OCI-LY7 (cell line): Measurements from ENCODE around the gene DRD4. TPM values are rescaled to one million over a fixed set of nuclear protein-coding genes. Genes with fewer than 3 reads are reported as not detected.

Source experiments
- BruUV-seq: library from RNA; stranded (reverse); fragments of 400-500 nt; replicated peaks from 2 replicates; lab custom pipeline; 2021; lab: Mats Ljungman, UMichigan
- CTCF ChIA-PET: fragments of 300-600 bp; sonication (Branson Sonifier 250); formaldehyde crosslinking; loops from one replicate; lab custom pipeline; 2022; ENCODE audit warnings: antibody characterized with exemption; ENCODE audit not compliant: unreplicated experiment; lab: Charles Lee
- POLR2A ChIA-PET: fragments of 300-600 bp; sonication (Branson Sonifier 250); formaldehyde crosslinking; loops from one replicate; lab custom pipeline; 2022; ENCODE audit warnings: antibody characterized with exemption; lab: Charles Lee
- DNase-seq: peaks from one replicate; pipeline ENCODE4 v3.0.0-alpha.2; 2015; ENCODE audit warnings: low spot score
- H2AFZ ChIP-seq: fragments of 200-600 bp; sonication (generic), shearing (Covaris generic); 2 replicates; pipeline ENCODE4 v1.6.1; 2014; ENCODE audit warnings: mild to moderate bottlenecking, antibody characterized with exemption, low read length, moderate library complexity
- H3K27ac ChIP-seq: fragments of 200-600 bp; sonication (generic); 2 replicates; pipeline ENCODE4 v1.5.1; 2014; ENCODE audit warnings: mixed run types, low read depth, mild to moderate bottlenecking, moderate library complexity, low read length, inconsistent platforms; ENCODE audit not compliant: poor library complexity, severe bottlenecking
- H3K36me3 ChIP-seq: fragments of 200-600 bp; sonication (generic); 2 replicates; pipeline ENCODE4 v1.6.1; 2014; ENCODE audit warnings: mild to moderate bottlenecking, antibody characterized with exemption, low read length, moderate library complexity, mixed read lengths; ENCODE audit not compliant: insufficient read depth
- H3K4me1 ChIP-seq: fragments of 200-600 bp; sonication (generic); 2 replicates; pipeline ENCODE4 v1.5.1; 2014; ENCODE audit warnings: mild to moderate bottlenecking, low read length; ENCODE audit not compliant: insufficient read depth, poor library complexity, severe bottlenecking
- H3K4me2 ChIP-seq: fragments of 200-600 bp; sonication (generic); 2 replicates; pipeline ENCODE4 v1.6.1; 2014; ENCODE audit warnings: mild to moderate bottlenecking, low read length
- H3K4me3 ChIP-seq: fragments of 200-600 bp; sonication (generic); 2 replicates; pipeline ENCODE4 v1.5.1; 2014; ENCODE audit warnings: mild to moderate bottlenecking, low read depth, low read length; ENCODE audit not compliant: poor library complexity, severe bottlenecking
- H3K79me2 ChIP-seq: fragments of 200-600 bp; sonication (generic); 2 replicates; pipeline ENCODE4 v1.6.1; 2016; ENCODE audit warnings: low read depth, mild to moderate bottlenecking, low read length, moderate library complexity, mixed read lengths; ENCODE audit not compliant: insufficient read depth
- H3K9me2 ChIP-seq: fragments of 200-600 bp; sonication (generic); 2 replicates; pipeline ENCODE4 v1.6.1; 2016; ENCODE audit warnings: mild to moderate bottlenecking, low read length, mixed read lengths; ENCODE audit not compliant: insufficient read depth
- H3K9me3 ChIP-seq: fragments of 200-600 bp; sonication (generic); 2 replicates; pipeline ENCODE4 v1.6.1; 2014; ENCODE audit warnings: mild to moderate bottlenecking, mixed run types, low read length, mixed read lengths
- H4K20me1 ChIP-seq: fragments of 200-600 bp; sonication (generic); 2 replicates; pipeline ENCODE4 v1.6.1; 2014; ENCODE audit warnings: mild to moderate bottlenecking, antibody characterized with exemption, low read length, moderate library complexity, mixed read lengths; ENCODE audit not compliant: insufficient read depth
- CTCF ChIP-seq: fragments of 200-600 bp; sonication (generic); conservative IDR thresholded peaks from 2 replicates; pipeline ENCODE4 v1.5.1; 2014; ENCODE audit warnings: mild to moderate bottlenecking, antibody characterized with exemption, low read length, moderate library complexity, mixed read lengths
- EZH2phosphoT487 ChIP-seq: fragments of 200-600 bp; sonication (generic); IDR thresholded peaks from 2 replicates; pipeline ENCODE4 v1.6.1; 2018; ENCODE audit warnings: low read depth, borderline replicate concordance, mild to moderate bottlenecking, mixed run types, antibody characterized with exemption, low read length, moderate library complexity, mixed read lengths
- intact Hi-C: fragments of 100-400 bp; cut with micrococcal nuclease; formaldehyde crosslinking; loops from one replicate; pipeline ENCODE4 v1.10.0; 2022; ENCODE audit not compliant: unreplicated experiment
- total RNA-seq, 2 experiments: library from RNA; depleted of rRNA in 1 of 2; stranded (reverse); fragments of >200 nt in 1 of 2; shearing (Covaris generic) in 1 of 2; gene quantifications; 2 replicates each; pipeline ENCODE4 v1.2.3, GENCODE V29; 2014 to 2022

The DRD4 gene
- total RNA-seq, 2 experiments from 2014 or later: 0.16 to 3.1 TPM

- POLR2A ChIA-PET: interaction anchor here (0.9 kb wide), 1 partner anchor 74 kb away, joined by 3 read pairs; no protein-coding TSS in a partner anchor
- Histone ChIP-seq H3K9me3 (no peaks in the 10 kb centered on the region), H3K36me3 (peaks cover 60% of the 10 kb centered on the region), H3K27ac (no peak overlapping the region), H2AFZ (no peak overlapping the region), H4K20me1 (no peaks in the 10 kb centered on the region), H3K79me2 (no peaks in the 10 kb centered on the region), H3K9me2 (no peaks in the 10 kb centered on the region), H3K4me3 (no peak overlapping the region), H3K4me1 (no peaks in the 10 kb centered on the region), H3K4me2 (no peak overlapping the region)
- TF ChIP-seq EZH2phosphoT487 (no peak), CTCF (no peak)
- DNase-seq: no peak
- CTCF ChIA-PET: no interaction called here
- intact Hi-C loops: no loop called here
- no TSS peak for BruUV-seq
Measured at GRCh38 chr11:674406-674805, 37.3 kb downstream of the DRD4 start.

DNA sequence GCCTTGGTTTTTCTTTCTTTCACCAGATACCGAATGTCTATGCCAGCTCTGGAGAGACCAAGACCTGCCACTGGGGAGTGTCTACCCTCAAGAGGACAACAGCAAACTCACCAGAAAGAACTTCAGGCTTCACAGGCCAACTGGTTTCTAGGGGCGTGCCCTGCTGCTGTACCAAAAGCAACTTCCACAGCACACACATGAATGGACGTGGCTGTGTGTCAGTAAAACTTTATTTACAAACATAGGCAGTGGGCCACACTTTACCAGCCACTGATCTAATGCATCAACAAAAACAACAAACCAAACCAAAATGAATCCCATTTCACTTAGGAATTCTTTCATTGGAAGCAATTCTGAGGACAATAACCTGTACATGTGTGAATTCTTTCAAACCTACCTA is 41.2 kb downstream of the DRD4 start:
- no peaks in the 10 kb centered on the region for H4K20me1 ChIP-seq
- H3K36me3 ChIP-seq: peaks cover 71% of the 10 kb centered on the region
- no peaks in the 10 kb centered on the region for H3K9me3 ChIP-seq
- ChIA-PET POLR2A (no interaction called here), CTCF (no interaction called here)
- TF ChIP-seq EZH2phosphoT487 (no peak), CTCF (no peak)
- H3K4me3 ChIP-seq: no peak overlapping the region
- H3K9me2 ChIP-seq: no peaks in the 10 kb centered on the region
- intact Hi-C loops: no loop called here
- no peaks in the 10 kb centered on the region for H3K79me2 ChIP-seq
- no peak overlapping the region for H2AFZ ChIP-seq
- DNase-seq: no peak
- no peak overlapping the region for H3K4me2 ChIP-seq
- no peaks in the 10 kb centered on the region for H3K4me1 ChIP-seq
- no peak overlapping the region for H3K27ac ChIP-seq
- BruUV-seq: no TSS peak

GRCh38 chr11:679271-680207 is 42.5 kb downstream of the DRD4 start:
- H3K4me2 ChIP-seq: no peak overlapping the region
- H3K9me2 ChIP-seq: no peaks in the 10 kb centered on the region
- peaks cover 71% of the 10 kb centered on the region for H3K36me3 ChIP-seq
- no peaks in the 10 kb centered on the region for H3K79me2 ChIP-seq
- H3K4me3 ChIP-seq: no peak overlapping the region
- CTCF ChIA-PET: no interaction called here
- no peak overlapping the region for H2AFZ ChIP-seq
- intact Hi-C loops: no loop called here
- POLR2A ChIA-PET: no interaction called here
- TF ChIP-seq CTCF (no peak), EZH2phosphoT487 (no peak)
- no peaks in the 10 kb centered on the region for H4K20me1 ChIP-seq
- no peaks in the 10 kb centered on the region for H3K9me3 ChIP-seq
- no peak overlapping the region for H3K27ac ChIP-seq
- H3K4me1 ChIP-seq: no peaks in the 10 kb centered on the region
- BruUV-seq: no TSS peak
- DNase-seq: no peak
